ENCODE data around the gene KCNJ5.

The KCNJ5 gene

GRCh38 chr11:128874427-128874826 lies 16.7 kb upstream of the KCNJ5 start:
- no peak overlapping the region for H3K9ac ChIP-seq (ENCODE audit: low read length)

DNA sequence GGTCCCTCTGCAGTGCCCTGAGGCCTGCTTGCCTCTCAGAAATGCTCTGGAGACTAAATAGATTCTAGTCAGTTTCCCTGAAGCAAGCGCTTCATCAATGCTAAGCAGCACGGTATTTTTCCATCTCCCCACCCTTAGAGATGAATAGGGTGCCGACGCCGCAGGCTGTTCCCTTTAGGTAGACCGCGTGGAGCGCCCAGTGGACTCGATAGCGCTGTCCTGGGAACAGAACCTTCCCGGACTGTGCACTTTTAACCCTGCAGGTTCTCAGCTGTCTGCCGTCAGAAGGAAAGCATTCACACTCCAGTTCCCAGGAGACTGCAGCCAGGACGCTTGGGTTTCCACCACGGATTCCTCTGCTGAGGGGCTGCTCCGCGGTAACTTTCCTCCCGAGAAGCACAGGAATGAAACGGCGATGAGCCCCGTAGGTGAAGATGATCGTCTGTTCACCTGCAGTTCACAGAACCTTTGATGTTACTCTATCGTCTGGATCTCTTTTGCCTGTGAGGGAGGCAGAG lies 15.0 kb upstream of the KCNJ5 start:
- Histone ChIP-seq H3K9ac (ENCODE audit: low read length) (no peak overlapping the region), H4K20me1 (ENCODE audit: low read depth, low read length) (no peaks in the 10 kb centered on the region), H3K9me3 (ENCODE audit: insufficient read depth, low read length) (no peaks in the 10 kb centered on the region), H3K27ac (ENCODE audit: low read depth, low read length) (no peak overlapping the region), H3K9me2 (replicated peaks; ENCODE audit: insufficient read depth, low read length) (no peaks in the 10 kb centered on the region), H2AFZ (ENCODE audit: low read depth, low read length, severe bottlenecking) (no peak overlapping the region), H3K27me3 (ENCODE audit: low read length) (no peaks in the 10 kb centered on the region), H3K4me3 (ENCODE audit: insufficient read depth, low read length, poor library complexity, severe bottlenecking) (no peak overlapping the region), H3F3A (ENCODE audit: insufficient read depth) (no peaks in the 10 kb centered on the region), H3K4me2 (ENCODE audit: low read depth, low read length, poor library complexity, severe bottlenecking) (no peak overlapping the region), H3K36me3 (ENCODE audit: low read length) (no peaks in the 10 kb centered on the region), H3K79me2 (ENCODE audit: insufficient read depth, low read length) (no peaks in the 10 kb centered on the region)
- TF ChIP-seq, protein P1, sequence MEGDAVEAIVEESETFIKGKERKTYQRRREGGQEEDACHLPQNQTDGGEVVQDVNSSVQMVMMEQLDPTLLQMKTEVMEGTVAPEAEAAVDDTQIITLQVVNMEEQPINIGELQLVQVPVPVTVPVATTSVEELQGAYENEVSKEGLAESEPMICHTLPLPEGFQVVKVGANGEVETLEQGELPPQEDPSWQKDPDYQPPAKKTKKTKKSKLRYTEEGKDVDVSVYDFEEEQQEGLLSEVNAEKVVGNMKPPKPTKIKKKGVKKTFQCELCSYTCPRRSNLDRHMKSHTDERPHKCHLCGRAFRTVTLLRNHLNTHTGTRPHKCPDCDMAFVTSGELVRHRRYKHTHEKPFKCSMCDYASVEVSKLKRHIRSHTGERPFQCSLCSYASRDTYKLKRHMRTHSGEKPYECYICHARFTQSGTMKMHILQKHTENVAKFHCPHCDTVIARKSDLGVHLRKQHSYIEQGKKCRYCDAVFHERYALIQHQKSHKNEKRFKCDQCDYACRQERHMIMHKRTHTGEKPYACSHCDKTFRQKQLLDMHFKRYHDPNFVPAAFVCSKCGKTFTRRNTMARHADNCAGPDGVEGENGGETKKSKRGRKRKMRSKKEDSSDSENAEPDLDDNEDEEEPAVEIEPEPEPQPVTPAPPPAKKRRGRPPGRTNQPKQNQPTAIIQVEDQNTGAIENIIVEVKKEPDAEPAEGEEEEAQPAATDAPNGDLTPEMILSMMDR (IDR thresholded peaks at IDR 0.05; ENCODE audit: insufficient read depth, low read length, poor library complexity, severe bottlenecking): no peak
- no peak for TF ChIP-seq EZH2phosphoT487 (conservative IDR thresholded peaks at IDR 0.05; ENCODE audit: low read length)

More at GRCh38 chr11:128874427-128874826, 16.7 kb upstream of the KCNJ5 start:
- no peaks in the 10 kb centered on the region for H3K9me2 ChIP-seq (replicated peaks; ENCODE audit: insufficient read depth, low read length)
- no peaks in the 10 kb centered on the region for H3K27me3 ChIP-seq (ENCODE audit: low read length)
- TF ChIP-seq, protein P1 (IDR thresholded peaks at IDR 0.05; ENCODE audit: insufficient read depth, low read length, poor library complexity, severe bottlenecking): no peak
- no peak for TF ChIP-seq EZH2phosphoT487 (conservative IDR thresholded peaks at IDR 0.05; ENCODE audit: low read length)
- H3K9me3 ChIP-seq (ENCODE audit: insufficient read depth, low read length): no peaks in the 10 kb centered on the region
- H3K4me3 ChIP-seq (ENCODE audit: insufficient read depth, low read length, poor library complexity, severe bottlenecking): no peak overlapping the region
- no peaks in the 10 kb centered on the region for H3F3A ChIP-seq (ENCODE audit: insufficient read depth)
- no peak overlapping the region for H3K4me2 ChIP-seq (ENCODE audit: low read depth, low read length, poor library complexity, severe bottlenecking)
- no peaks in the 10 kb centered on the region for H3K79me2 ChIP-seq (ENCODE audit: insufficient read depth, low read length)
- H3K36me3 ChIP-seq (ENCODE audit: low read length): no peaks in the 10 kb centered on the region
- H3K27ac ChIP-seq (ENCODE audit: low read depth, low read length): no peak overlapping the region
- H4K20me1 ChIP-seq (ENCODE audit: low read depth, low read length): no peaks in the 10 kb centered on the region
- H2AFZ ChIP-seq (ENCODE audit: low read depth, low read length, severe bottlenecking): no peak overlapping the region

DNA sequence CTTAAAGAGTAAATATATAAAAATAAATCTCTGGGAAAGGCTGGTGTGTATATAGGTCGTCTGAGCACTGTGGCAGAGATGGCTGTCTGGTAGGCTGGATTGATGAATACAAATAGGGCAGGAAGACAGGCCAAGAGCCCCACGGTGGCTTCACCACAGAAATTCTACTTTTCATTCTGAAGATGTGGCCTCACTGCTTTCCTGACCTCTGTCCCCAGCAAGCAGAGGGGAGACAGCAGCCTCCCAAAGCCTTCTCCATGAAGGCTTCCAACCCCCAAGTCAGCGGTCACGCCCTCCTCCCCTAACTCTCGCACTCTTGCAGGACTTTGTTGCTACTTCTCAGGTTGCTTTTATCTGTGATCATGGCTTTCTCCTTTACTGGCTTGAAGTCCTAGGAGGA lies 13.4 kb upstream of the KCNJ5 start:
- no peaks in the 10 kb centered on the region for H3K9me2 ChIP-seq (replicated peaks; ENCODE audit: insufficient read depth, low read length)
- H3K9ac ChIP-seq (ENCODE audit: low read length): no peak overlapping the region
- no peaks in the 10 kb centered on the region for H3F3A ChIP-seq (ENCODE audit: insufficient read depth)
- no peak overlapping the region for H2AFZ ChIP-seq (ENCODE audit: low read depth, low read length, severe bottlenecking)
- no peak overlapping the region for H3K27ac ChIP-seq (ENCODE audit: low read depth, low read length)
- no peak overlapping the region for H3K4me2 ChIP-seq (ENCODE audit: low read depth, low read length, poor library complexity, severe bottlenecking)
- TF ChIP-seq EZH2phosphoT487 (conservative IDR thresholded peaks at IDR 0.05; ENCODE audit: low read length): no peak
- TF ChIP-seq, protein P1 (IDR thresholded peaks at IDR 0.05; ENCODE audit: insufficient read depth, low read length, poor library complexity, severe bottlenecking): no peak
- no peaks in the 10 kb centered on the region for H3K79me2 ChIP-seq (ENCODE audit: insufficient read depth, low read length)
- H3K9me3 ChIP-seq (ENCODE audit: insufficient read depth, low read length): no peaks in the 10 kb centered on the region
- no peaks in the 10 kb centered on the region for H3K27me3 ChIP-seq (ENCODE audit: low read length)
- H3K4me3 ChIP-seq (ENCODE audit: insufficient read depth, low read length, poor library complexity, severe bottlenecking): no peak overlapping the region
- H4K20me1 ChIP-seq (ENCODE audit: low read depth, low read length): no peaks in the 10 kb centered on the region
- H3K36me3 ChIP-seq (ENCODE audit: low read length): no peaks in the 10 kb centered on the region
